HG02981 (cell line): Measurements from ENCODE around the gene BLMH.

Experiments
- ATAC-seq: cut with Tn5 transposase; IDR thresholded peaks from one replicate; pipeline ENCODE4 v1.9.1; 2021; ENCODE audit warnings: mild to moderate bottlenecking, moderate library complexity; ENCODE audit not compliant: unreplicated experiment

BLMH gene

GRCh38 chr17:30309591-30309990, 17.8 kb upstream of the BLMH start:
- ATAC-seq: no peak

- ATAC-seq: no peak
Observed at GRCh38 chr17:30308406-30308805, 16.7 kb upstream of the BLMH start.

GRCh38 chr17:30304778-30305177, 13.0 kb upstream of the BLMH start:
- no peak for ATAC-seq

GRCh38 chr17:30302241-30302640, 10.5 kb upstream of the BLMH start:
- no peak for ATAC-seq

GRCh38 chr17:30300818-30301217, 9.1 kb upstream of the BLMH start:
- no peak for ATAC-seq

- ATAC-seq: no peak
Observed at GRCh38 chr17:30299000-30299399, 7.3 kb upstream of the BLMH start.

DNA sequence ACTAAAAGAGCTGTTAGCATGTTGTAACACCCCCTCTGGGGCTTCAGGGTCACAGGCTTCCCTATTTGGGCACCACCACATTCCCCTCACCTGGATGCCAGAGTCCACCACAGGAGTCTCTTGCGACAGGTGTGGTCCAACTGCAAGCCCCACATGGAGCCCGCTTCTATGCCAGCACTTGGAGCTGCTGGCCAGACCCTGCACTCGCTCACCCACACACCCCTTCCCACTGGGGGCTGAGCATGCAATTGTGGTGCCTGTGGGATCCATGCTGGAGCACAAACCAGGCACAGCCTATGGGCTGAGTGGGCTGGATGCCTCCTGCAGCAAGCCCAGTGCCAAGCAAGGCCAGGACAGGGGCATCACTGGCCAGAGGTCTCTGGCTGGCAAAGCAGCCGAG, 6.0 kb upstream of the BLMH start:
- no peak for ATAC-seq

DNA sequence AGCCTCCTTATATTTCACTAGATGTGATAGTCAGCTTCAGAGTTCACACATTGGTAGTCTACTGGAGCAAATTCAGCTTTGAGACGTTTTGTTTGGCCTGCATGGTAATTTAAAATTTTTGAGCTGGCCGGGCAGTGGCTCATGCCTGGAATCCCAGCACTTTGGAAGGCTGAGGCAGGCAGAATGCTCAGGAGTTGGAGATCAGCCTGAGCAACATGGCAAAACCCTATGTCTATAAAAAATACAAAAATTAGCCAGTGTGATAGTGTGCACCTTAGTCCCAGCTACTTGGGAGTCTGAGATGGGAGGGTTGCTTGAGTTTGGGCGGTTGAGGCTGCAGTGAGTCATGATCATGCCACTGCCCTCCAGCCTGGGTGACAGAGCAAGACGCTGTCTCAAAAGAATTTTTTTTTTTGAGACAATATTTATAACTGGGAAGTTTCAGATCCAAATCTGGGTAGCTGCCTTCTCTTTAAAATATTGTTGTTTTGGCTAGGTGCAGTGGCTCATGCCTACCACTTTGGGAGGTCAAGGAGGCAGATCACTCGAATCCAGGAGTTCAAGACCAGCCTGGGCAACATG, 4.8 kb upstream of the BLMH start:
- ATAC-seq: no peak

GRCh38 chr17:30292286-30292858, 628 bp upstream of the BLMH start:
- ATAC-seq: no peak

DNA sequence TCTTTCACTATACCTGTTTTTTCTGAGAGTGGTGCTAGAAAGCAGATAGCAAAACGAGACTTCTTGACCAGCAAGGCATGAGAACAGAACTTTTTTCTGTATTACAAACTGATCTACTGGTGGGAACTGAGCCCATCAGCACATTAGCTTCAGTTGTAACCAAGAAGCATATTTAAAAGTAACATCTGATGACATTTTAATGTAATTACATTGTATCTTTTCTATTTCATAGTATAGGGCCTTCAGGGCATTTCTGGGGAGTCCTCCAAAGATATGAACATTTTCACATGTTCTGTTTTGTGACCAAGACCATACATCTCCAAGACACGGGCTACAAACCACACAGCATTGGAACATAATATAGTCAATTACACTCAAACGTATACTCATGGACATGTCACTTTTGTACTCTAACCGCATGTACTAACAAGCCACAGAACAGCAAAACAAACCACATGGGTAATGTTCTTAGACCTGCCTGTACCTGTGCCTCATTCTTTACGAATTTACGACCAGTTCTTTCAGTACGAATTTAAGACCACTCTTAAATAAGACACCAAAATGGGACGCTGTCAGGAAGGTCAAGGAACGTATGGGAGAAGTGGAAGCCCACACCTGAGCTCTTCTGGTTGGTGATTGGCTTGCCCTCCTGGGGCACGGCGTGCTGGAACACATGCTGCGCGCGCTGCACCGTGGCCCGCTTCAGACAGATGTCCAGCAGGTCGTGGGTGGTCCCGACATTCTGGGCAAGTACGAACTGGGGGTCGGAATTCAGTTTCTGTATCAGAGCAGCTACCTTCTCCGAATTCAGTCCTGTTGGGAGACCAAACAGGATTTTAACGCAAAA, 825 bp downstream of the BLMH start:
- ATAC-seq: no peak

DNA sequence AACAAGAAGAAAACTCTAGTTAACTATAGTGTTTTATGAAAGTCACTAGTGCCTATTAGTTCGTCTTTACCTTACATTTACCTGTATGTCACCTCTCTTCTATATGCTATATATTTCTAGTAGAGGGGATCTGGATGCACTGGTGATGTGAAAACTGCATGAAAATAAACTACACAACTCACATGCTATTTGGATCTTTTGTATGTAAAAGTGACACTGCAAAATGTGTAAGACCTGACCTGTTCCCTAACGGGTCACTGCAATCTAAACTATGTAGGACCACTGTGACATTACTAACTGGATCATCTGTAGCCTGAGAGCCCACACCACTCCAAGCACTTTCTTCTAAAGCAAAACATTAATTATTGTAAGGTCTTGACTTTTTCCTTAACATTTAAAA, 1.7 kb downstream of the BLMH start:
- no peak for ATAC-seq

DNA sequence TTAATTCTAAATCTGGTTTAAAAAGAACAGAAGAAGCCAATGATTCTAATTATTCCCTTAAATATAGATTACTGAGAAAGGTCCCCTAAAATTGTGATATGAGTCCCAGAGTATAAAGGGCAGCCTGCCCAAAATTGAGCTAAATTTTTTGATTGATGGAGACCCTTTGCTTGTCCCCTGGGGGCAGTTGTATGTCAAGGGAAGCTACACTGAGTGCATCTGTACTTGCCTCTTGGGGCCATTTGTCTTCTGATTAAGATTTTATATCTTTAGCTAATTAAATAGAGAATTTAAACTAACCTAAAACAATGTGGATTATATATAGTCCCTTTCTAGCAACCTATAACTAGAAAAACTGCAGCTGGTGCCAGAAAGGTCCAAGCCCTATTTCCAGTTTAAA, 12.6 kb downstream of the BLMH start:
- no peak for ATAC-seq

GRCh38 chr17:30278032-30278431, 13.7 kb downstream of the BLMH start:
- no peak for ATAC-seq

GRCh38 chr17:30275911-30276310, 15.8 kb downstream of the BLMH start:
- no peak for ATAC-seq

GRCh38 chr17:30274887-30275286, 16.9 kb downstream of the BLMH start:
- no peak for ATAC-seq

- no peak for ATAC-seq
Observed at GRCh38 chr17:30273373-30273772, 18.4 kb downstream of the BLMH start.

DNA sequence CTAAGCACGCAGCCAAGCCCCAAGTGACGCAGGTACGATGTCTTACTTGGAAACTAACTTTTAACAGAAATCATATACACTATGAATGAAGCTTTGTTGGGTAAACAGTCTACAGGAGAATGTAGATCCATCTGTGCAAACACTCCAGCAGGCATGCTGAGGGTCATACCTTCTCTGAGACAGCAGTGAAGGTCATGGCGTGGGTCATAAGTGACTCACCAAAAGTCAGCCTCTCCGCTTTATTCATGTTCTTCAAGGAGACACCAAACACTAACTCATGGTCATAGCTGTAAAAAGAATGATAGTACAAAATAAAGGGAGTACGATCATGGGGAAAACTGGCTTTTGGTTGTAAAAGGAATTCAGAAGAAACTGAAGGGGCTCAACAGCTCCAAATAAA, 20.6 kb downstream of the BLMH start:
- ATAC-seq: no peak

GRCh38 chr17:30267625-30268024, 24.1 kb downstream of the BLMH start:
- no peak for ATAC-seq

- ATAC-seq: no peak
Observed at GRCh38 chr17:30263552-30264333, 28.0 kb downstream of the BLMH start.

DNA sequence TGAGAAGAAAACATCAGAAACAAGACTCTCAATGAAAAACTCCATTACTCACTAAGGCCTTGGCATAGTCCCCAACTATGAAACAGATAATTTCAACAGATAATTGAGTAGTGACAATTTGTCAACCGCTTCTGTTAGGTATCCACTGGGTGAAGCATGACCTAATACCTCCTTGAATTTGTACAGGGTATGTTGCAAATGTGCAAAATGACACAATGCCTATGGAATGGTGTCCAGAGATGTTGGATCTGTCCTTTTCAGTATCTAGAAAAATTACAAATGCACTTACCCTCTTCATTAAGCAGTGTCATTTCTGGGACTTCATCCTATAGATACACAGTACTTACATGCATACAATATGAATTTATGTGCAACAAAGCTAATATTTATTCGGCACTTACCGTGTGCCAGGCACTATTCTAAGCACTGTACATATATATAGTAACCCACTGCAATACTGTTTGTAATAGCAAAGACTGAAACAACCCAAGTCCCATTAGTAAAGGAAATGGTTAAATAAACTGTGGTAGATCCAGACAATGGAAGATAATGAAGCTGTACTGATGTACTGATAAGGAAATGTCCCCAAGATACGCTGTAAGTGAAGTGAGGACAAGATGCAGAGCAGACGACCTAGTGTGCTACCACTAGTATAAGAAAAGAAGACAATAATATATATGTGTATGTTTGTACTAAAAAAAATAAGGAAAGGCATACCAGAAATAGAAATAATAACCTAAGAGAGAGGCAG, 34.8 kb downstream of the BLMH start:
- no peak for ATAC-seq

DNA sequence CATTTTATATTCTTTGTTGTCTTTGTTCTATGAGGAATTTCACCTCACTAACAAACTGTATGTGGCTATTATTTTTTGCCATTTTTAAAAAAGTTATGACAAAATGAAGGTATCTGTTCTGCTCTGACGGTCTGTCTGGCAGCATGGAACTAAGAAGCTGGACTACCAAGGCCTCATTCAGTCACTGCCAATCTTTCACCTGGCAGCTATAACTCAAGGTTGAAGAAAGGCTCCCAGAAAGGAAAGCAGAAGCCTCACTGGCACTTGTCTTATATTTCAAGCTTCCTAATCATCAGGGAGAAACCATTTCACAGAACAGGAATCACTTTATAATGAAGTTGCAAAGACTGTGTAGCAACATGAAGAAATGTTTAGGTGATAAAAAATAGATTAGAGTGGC, 37.6 kb downstream of the BLMH start:
- ATAC-seq: no peak
